Middle frontal gyrus (tissue), 1 donor: ENCODE data around the gene OSBP2.

Experiments used
- DNase-seq: peaks from one replicate; pipeline ENCODE4 v3.0.0-alpha.2; 2015; ENCODE audit warnings: low spot score; ENCODE audit errors: extremely low spot score

Gene OSBP2

GRCh38 chr22:30833322-30833721, 138.6 kb downstream of the OSBP2 start:
- no peak for DNase-seq

DNA sequence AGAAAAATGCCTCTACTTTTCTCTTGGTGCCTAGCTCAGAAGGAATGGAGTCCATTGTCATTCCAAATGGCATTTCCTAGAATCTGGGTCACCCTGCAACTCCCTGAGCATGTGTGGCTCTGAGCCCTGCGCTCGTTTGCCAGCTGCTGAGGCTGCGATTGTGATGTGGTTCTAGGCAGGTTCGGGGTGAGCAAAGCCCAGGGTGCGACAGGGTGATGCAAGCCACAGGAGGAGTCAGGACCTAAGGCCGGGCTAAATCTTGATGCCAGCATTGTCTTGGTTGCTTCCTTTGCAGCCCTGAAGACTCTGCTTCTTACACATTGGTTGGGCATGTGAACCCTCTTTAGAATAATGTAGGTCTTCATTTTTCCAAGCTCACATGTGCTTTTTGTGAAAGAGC, 142.9 kb downstream of the OSBP2 start:
- DNase-seq: peak; percentile 30

DNA sequence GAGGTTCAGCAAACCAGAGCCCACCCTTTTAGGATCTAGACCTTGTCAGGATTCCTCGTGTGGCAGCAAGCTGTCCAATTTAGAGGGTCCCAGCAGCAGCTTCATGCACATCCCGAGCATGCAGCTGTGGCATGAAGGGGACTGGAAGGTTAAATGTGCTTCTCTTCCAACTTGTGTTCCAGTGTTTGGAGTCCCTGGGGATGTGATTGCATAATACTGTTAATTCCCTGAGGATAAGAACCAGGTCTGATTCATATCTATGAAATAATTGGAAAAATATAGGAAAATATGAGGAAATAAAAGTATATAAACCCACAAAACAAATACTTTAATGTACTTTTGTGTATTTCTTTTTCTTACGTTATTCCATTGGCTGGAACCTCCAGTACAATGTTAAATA, 143.4 kb downstream of the OSBP2 start:
- DNase-seq: no peak

GRCh38 chr22:30841273-30841672, 146.6 kb downstream of the OSBP2 start:
- DNase-seq: no peak

DNA sequence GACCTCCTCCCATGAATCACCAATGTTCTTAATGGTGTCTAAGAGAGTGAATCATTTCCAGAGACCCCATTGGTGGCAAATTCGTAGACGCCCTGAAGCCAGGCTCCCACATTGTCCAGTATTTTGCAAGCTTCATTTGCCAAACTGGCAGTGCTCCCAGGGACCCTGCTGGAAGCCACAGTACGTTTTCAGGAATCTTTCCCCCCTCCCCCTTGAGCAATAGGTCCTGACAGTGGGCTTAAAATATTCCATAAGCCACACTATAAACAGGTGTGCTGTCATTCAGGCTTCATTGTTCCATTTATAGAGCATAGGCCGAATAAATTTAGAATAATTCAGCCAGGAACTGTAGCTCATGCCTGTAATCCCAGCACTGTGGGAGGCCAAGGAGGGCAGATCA, 148.6 kb downstream of the OSBP2 start:
- no peak for DNase-seq

DNA sequence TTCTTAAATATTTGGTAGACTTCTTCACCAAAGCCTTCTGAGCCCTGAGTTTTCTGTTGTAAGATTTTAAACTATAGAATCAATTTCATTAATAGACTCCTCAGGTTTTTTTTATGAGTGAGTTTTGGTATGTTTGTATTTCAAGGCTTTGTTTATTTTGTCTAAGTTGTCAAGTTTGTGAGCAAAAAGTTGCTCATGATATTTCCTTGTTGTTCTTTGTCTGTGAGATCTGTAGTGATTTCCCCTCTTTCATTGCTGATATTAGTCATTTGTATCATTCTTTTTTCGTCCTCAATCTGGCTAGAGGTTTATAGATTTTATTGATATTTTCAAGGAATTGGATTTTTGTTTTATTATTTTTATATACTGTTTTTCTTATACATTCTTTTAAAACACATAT, 152.9 kb downstream of the OSBP2 start:
- DNase-seq: no peak

DNA sequence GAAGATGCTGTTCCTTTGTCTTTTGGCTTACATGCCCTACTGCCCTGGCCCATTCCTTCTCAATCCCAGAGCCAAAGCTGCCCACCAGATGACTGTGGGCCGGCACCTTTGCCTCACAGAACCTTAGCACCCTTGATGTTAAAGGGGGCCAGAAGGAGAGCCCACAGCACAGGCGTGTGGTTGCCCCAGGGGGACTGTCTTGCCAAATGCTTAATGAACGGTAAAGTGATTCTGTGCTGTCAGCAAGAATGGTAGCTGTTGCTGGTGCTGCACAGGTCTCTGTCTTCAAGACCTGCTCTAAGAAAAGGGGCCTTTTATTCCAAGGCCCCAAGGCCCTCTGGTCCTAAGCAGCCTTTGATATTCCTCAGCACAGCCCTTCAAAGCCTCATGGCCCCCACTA, 160.6 kb downstream of the OSBP2 start:
- DNase-seq: no peak

GRCh38 chr22:30855677-30856518, 161.2 kb downstream of the OSBP2 start:
- DNase-seq: no peak

- DNase-seq: no peak
Observed at GRCh38 chr22:30856741-30857502, 162.2 kb downstream of the OSBP2 start.

- no peak for DNase-seq
Observed at GRCh38 chr22:30857791-30858190, 163.1 kb downstream of the OSBP2 start.

GRCh38 chr22:30858976-30859713, 164.5 kb downstream of the OSBP2 start:
- DNase-seq: no peak

GRCh38 chr22:30859714-30860095, 165.0 kb downstream of the OSBP2 start:
- no peak for DNase-seq

- no peak for DNase-seq
Observed at GRCh38 chr22:30860176-30861105, 165.8 kb downstream of the OSBP2 start.

- no peak for DNase-seq
Observed at GRCh38 chr22:30861131-30861530, 166.5 kb downstream of the OSBP2 start.

GRCh38 chr22:30861688-30862552, 167.2 kb downstream of the OSBP2 start:
- no peak for DNase-seq

DNA sequence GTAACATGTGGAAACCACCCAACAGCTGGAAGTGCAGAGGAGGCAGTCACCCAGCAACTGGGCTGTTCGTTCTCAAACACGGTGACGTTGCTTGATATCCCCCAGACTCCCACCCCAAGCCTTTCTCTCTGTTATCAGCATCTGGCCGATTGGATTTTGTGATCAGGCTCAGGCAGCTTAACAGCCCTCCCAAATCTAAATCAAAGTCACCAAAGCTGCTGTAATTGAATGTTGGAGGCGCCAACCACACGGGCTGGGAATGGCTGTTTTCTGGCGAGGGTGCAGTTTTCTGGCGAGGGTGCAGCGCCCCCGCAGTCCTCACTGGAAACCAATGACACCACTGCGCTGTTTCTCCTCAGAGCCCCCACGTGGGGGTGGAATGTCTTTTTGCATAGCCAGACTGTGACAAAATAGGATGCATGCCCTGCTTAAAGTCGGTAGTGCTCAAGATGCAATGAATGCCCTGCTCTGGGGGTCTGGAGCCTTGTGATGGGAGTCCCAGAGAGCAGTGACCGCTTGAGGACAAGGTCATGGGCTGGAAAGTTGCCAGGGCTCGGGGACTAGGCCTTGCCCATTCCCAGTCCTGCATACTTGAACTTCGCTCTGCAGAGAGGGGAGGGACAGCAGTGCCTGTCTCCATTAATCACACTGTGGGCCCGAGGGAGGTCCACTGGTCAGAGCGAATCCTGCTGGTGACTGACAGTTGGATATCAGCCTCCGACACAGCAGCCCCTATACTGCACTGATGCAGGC, 168.6 kb downstream of the OSBP2 start:
- peak; percentile 45 for DNase-seq

- DNase-seq: no peak
Observed at GRCh38 chr22:30864441-30865420, 170.1 kb downstream of the OSBP2 start.

- no peak for DNase-seq
Observed at GRCh38 chr22:30865656-30866055, 171.0 kb downstream of the OSBP2 start.
